Activated naive CD4-positive, alpha-beta T cell treated with anti-CD3 and anti-CD28 coated beads, Interleukin-2, amount 50 U/mL, for 24 hours (primary cell): Measurements from ENCODE around the gene RBM15B.

Experiments used
- H3K27ac Mint-ChIP-seq: one replicate; pipeline ENCODE4 v1.8.0; 2021; ENCODE audit warnings: mild to moderate bottlenecking, mixed read lengths
- H3K27me3 Mint-ChIP-seq: one replicate; pipeline ENCODE4 v1.8.0; 2021; ENCODE audit warnings: mixed read lengths
- H3K36me3 Mint-ChIP-seq: one replicate; pipeline ENCODE4 v1.8.0; 2021; ENCODE audit warnings: mixed read lengths
- H3K4me1 Mint-ChIP-seq: one replicate; pipeline ENCODE4 v1.8.0; 2021; ENCODE audit warnings: mixed read lengths
- H3K4me3 Mint-ChIP-seq: one replicate; pipeline ENCODE4 v1.8.0; 2021; ENCODE audit warnings: mild to moderate bottlenecking, mixed read lengths
- H3K9me3 Mint-ChIP-seq: one replicate; pipeline ENCODE4 v1.8.0; 2021; ENCODE audit warnings: mixed read lengths

RBM15B gene

DNA sequence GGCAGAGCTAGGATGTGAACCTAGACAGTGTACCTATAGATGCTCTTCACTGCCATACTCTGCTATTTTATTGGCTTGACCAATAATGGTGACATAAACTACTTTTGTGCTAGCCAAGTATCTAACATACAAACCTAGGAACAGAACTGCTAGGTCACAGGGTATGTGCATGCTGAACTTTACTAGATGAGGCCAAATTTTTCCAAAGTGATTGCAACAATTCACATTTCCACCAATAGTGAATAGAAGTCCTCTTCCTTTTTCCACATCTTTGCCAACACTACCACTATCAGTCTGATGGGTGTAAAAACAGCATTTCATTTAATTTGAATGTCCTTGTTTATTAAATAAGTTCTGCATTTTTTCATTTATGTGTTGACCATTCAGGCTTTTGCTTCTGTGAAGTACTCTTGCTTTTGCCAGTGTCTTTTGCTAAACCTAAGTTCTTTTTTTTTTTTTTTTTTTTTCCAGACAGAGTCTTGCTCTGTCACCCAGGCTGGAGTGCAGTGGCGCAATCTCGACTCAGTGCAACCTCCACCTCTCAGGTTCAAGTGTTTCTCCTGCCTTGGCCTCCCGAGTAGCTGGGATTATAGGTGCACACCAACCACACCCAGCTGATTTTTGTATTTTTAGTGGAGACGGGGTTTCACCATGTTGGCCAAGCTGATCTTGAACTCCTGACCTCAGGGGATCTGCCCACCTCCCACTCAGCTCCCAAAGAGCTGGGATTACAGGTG, 54.6 kb downstream of the RBM15B start:
- Mint-ChIP-seq H3K27me3 (no peaks in the 10 kb centered on the region), H3K27ac (no peak overlapping the region), H3K9me3 (no peaks in the 10 kb centered on the region)

More for the DNA sequence above, 54.6 kb downstream of the RBM15B start:
- peaks cover 50% of the 10 kb centered on the region for H3K4me1 Mint-ChIP-seq
- H3K36me3 Mint-ChIP-seq: peaks cover 14% of the 10 kb centered on the region
- no peak overlapping the region for H3K4me3 Mint-ChIP-seq
